ENCODE data around the gene PDLIM7.

The PDLIM7 gene

DNA sequence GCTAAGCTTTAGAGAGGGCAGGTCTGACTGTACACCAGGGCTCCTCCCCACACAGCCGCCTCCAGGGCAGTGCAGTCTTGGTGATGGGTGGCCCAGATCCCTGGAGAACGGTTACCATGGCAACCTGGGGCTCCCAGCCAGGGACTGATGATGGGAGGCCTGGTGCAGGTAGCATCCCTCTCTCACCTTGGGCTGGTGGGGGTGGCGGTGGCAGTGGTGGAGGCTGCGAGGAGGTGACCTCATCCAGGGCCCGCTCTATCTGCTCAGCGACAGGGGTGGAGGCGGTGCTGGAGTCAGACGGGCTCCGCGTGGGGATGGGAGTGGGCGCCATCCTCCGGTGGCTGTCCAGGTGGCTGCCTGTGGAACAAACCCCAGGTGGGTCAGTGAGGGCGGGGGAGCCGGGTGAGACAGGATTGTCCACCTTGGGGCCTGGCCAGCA is 38.5 kb downstream of the PDLIM7 start:
- no peak for DNase-seq (ENCODE audit: low read depth in 2 of 2)

DNA sequence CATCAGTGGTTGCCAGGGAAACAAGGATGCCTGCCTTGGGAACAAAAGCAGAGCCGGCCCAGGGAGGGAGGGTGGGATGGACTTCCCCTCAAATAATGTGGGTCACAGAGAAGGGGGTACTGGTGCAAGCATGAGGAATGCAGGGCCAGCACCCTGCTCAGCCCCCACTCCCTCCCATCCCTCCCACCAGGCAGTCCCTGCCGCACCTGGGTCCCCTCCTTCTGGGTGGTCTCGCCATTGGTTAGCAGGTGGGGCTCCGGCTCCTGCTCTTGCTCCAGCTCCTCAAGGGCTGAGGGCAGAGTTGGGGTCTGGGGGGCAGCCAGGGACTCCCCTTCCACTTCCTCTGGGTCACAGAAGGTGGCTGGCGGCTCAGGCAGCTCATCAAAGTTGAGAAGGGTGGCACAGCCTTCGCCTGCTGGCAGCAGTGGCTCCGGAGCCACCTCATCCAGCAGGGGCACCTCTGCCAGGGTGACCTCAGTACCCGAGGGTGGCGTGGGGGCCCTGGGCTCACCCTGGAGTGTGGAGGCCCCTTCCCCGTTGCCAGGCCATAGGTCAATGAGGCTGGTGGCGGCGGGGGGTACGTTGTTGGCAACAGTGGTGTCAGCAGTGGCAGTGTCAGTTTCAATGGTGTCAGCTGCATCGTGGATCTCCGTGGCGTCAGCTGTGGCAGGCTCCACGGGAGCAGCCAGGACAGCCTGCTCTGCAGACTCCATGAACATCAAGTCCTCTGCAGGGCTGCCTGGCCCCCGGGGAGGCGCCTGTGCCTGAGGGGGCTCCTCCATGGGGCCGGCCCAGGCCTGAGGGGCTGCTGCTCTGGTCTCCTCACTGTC is 39.3 kb downstream of the PDLIM7 start:
- no peak for DNase-seq (ENCODE audit: low read depth in 2 of 2)

GRCh38 chr5:177456976-177457851 is 40.2 kb downstream of the PDLIM7 start:
- DNase-seq (ENCODE audit: low read depth in 2 of 2): no peak

- DNase-seq (ENCODE audit: low read depth in 2 of 2): no peak
Measured at GRCh38 chr5:177456591-177456964, 40.8 kb downstream of the PDLIM7 start.

- DNase-seq (ENCODE audit: low read depth in 2 of 2): peak; percentile 91 to 95
Measured at GRCh38 chr5:177455661-177456590, 41.5 kb downstream of the PDLIM7 start.

- peak; percentile 82 to 89 for DNase-seq (ENCODE audit: low read depth in 2 of 2)
Measured at GRCh38 chr5:177455036-177455660, 42.3 kb downstream of the PDLIM7 start.

- peak; percentile 91 to 93 for DNase-seq (ENCODE audit: low read depth in 2 of 2)
Measured at GRCh38 chr5:177454397-177455035, 42.9 kb downstream of the PDLIM7 start.

GRCh38 chr5:177453852-177454396 is 43.5 kb downstream of the PDLIM7 start:
- no peak for DNase-seq (ENCODE audit: low read depth in 2 of 2)

DNA sequence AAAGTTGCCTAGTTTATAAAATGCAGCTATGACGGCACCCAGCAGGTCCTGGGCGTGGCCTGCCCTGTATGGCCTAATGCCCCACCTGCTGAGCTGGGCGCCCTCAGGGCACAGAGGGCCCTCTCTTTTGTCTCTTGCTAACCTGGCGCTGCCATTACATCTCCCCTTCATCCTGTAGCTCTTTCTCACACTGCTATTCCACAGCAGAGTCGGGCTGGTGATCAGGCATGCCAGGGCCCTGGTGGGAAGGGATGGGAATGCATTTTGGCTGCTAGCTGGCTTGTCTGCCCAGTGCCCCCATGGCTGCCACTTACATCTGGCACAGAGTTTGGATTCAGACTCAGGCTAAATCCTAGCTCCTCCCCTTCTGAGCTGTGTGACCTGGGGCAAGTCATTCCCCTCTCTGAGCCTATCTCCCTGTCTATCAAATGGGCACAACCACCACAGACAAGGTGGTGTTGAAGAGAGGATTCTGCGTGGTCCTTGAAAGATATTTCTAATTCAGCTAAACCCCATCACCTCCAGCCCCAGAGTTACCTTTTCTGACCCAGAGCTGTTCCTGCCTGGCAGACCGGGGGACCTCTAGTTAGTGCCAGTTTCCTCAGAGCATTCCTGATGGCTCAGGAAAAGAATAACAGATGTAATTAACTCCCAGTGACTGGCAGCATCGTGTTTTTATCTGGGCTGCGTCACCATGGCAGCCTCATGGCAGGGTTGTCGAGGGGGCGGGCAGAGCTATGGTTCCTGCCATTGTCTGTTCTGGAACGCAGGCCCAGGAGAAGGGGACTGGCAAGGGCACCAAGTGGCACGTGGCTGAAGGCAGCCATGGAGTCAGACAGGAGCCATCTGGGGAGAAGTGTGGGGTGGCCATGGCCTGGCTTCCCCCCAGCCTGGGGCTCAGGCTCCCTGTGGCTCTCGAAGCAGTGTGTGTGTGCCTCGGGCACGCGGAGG is 44.4 kb downstream of the PDLIM7 start:
- no peak for DNase-seq (ENCODE audit: low read depth in 2 of 2)

GRCh38 chr5:177450667-177451424 is 46.6 kb downstream of the PDLIM7 start:
- DNase-seq (ENCODE audit: low read depth in 2 of 2): no peak

DNA sequence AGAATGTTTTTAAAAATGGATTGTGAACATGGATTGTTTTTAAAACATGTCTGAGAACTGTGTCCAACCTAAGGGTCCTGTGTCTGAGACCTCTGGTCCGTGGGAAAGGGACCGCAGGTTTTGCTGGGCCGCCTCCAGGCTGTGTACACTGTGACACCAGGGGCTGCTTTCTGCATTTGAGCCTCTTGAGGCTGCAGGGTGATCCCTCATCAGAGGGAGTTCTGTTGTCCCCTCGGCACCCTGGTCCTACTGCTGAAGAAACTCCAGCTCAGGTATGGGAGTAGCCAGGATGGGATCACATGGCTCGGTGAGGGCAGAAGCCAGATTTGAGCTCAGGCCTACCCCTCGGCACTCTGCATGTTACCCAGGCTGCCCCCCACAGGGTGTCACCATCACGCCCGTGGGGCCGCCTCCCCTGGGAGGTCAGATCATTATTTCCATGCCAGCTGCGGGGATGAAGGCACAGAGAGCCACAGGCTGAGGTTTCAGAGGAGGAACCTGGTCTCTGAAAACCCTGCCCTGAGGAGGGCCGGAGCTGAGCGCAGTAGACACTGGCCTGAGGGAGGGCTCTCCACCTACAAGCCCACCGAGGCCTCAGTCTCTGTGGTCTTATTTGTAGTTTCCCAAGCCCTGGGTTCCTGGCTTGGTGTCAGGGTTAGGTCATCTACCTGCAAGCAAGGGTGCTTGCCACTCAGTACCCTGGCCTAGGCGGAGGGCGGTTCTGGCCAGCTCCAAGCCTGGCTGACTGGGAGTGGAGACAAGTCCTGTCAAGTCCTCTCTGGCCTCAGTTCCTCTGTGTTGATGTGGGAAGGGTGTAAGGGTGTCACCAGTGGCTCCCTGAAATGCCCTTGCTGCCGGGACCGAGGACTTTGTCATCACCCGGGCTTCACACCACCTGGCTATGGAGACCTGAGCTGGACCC is 48.0 kb downstream of the PDLIM7 start:
- no peak for DNase-seq (ENCODE audit: low read depth in 2 of 2)

DNA sequence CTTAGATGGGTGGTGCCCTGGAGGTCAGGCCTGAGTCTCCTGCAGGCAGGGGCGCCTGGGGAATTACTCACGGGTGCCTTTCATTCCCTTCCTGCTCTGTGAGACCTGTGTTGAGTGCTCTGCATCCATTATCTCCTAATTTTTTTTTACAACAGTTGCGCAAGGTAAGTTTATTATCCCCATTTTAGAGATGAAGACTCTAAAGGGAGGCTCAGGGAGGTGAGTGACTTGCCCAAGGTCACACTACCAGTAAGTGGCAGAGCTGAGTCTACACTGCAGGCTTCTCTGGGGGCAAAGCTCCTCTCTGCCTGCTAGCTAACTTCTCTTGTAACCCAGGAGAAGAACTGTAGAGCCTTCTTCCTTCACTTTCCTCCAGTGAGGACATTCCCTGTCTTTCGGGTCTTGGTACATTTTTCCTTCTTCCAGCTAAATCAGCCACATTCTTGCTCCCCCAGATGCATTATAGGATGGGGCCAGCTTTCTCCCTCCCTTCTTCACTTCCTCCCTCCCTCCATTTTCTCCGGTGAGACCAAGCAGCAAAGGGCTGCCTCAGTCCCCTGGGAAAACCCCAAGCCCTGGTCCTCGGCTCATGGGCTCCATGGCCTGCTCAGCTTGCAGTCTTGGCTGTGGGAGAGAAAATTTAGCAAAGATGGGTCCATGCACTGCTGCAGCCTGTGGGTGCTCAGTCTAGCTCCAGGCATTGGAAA is 49.0 kb downstream of the PDLIM7 start:
- DNase-seq (ENCODE audit: low read depth in 2 of 2): no peak

- no peak for DNase-seq (ENCODE audit: low read depth in 2 of 2)
Measured at GRCh38 chr5:177447611-177448243, 49.7 kb downstream of the PDLIM7 start.

DNA sequence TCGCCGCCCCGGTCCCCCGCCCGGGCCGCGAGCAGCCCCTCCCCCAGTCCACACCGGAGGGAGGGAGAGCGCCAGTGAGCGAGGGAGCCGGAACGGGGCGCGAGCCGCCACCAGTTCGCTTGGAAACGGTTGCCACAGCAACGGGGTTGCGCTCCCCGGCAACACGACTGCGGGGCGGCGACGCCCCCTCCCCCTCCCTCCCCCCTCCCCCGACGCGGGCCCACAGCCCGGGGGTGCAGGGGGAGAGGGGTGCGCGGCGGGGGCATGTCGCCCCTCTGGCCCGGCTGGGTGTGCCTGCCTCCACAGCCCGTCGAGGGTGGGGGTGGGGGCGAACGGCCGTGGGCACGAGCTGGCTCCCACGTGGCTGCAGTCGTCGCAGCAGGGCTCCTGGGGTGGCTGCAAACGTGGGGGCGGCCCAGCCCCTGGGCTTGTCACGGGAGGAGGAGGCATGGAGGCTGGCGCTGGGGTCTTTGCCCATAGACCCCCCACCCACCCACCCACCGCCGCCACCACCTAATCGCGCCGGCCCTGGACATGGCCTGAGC is 50.3 kb downstream of the PDLIM7 start:
- DNase-seq (ENCODE audit: low read depth in 2 of 2): peak in 1 of 2 donors; percentile 58

GRCh38 chr5:177446200-177447065 is 51.0 kb downstream of the PDLIM7 start, which contains the start of gene PRR7:
Gene PRR7, plus strand, starts transcription at chr5:177446814. Its CDS starts 8,254 bp downstream, at chr5:177455068.
- peak in 1 of 2 donors; percentile 59 for DNase-seq (ENCODE audit: low read depth in 2 of 2)
